ENCODE measurements around the gene PLD1.
A peak's percentile ranks its signal among the peaks of the same experiment; 100 is the strongest.

Gene PLD1

GRCh38 chr3:171792531-171792930 is 17.8 kb downstream of the PLD1 start:
- no peak for DNase-seq

GRCh38 chr3:171791692-171792076 is 18.6 kb downstream of the PLD1 start:
- no peak for DNase-seq

- DNase-seq = no peak
Measured at GRCh38 chr3:171790898-171791691, 19.2 kb downstream of the PLD1 start.

GRCh38 chr3:171790574-171790897 is 19.7 kb downstream of the PLD1 start:
- peak; percentile 52 for DNase-seq

GRCh38 chr3:171789759-171790505 is 20.4 kb downstream of the PLD1 start:
- DNase-seq = no peak

GRCh38 chr3:171788546-171789351 is 21.5 kb downstream of the PLD1 start:
- DNase-seq = no peak

GRCh38 chr3:171786997-171787396 is 23.3 kb downstream of the PLD1 start:
- no peak for DNase-seq

- no peak for DNase-seq
Measured at GRCh38 chr3:171784937-171785336, 25.3 kb downstream of the PLD1 start.

- DNase-seq = no peak
Measured at GRCh38 chr3:171784387-171784786, 25.9 kb downstream of the PLD1 start.

- no peak for DNase-seq
Measured at GRCh38 chr3:171783626-171784025, 26.7 kb downstream of the PLD1 start.

GRCh38 chr3:171783086-171783485 is 27.2 kb downstream of the PLD1 start:
- DNase-seq = no peak

GRCh38 chr3:171782617-171783016 is 27.7 kb downstream of the PLD1 start:
- no peak for DNase-seq

- DNase-seq = no peak
Measured at GRCh38 chr3:171781711-171782127, 28.6 kb downstream of the PLD1 start.

GRCh38 chr3:171778493-171778892 is 31.8 kb downstream of the PLD1 start:
- no peak for DNase-seq

GRCh38 chr3:171777596-171777995 is 32.7 kb downstream of the PLD1 start:
- no peak for DNase-seq

GRCh38 chr3:171776839-171777583 is 33.3 kb downstream of the PLD1 start:
- no peak for DNase-seq

GRCh38 chr3:171776411-171776810 is 33.9 kb downstream of the PLD1 start:
- DNase-seq = no peak

- DNase-seq = no peak
Measured at GRCh38 chr3:171775943-171776342, 34.3 kb downstream of the PLD1 start.

- no peak for DNase-seq
Measured at GRCh38 chr3:171774521-171774920, 35.8 kb downstream of the PLD1 start.

GRCh38 chr3:171772427-171773056 is 37.7 kb downstream of the PLD1 start:
- peak; percentile 40 for DNase-seq

- peak; percentile 28 for DNase-seq
Measured at GRCh38 chr3:171770689-171771620, 39.3 kb downstream of the PLD1 start.
